SK-N-MC (cell line): ENCODE results near the gene P4HTM.

ENCODE experiments used
- EZH2 ChIP-seq: fragments of 200-600 bp; sonication (generic); IDR thresholded peaks from one replicate; pipeline ENCODE4 v1.6.1; 2017; ENCODE audit warnings: antibody characterized with exemption
- POLR2AphosphoS5 ChIP-seq: IDR thresholded peaks from 2 replicates; pipeline ENCODE4 v1.6.1; 2012; ENCODE audit warnings: mild to moderate bottlenecking, low read depth, low read length, borderline replicate concordance

GRCh38 chr3:49013113-49013737 lies 23.2 kb downstream of the P4HTM start:
- TF ChIP-seq EZH2 (no peak), POLR2AphosphoS5 (no peak)
